PC-9 (cell line): ENCODE data around the gene CNGA3. TPM values are rescaled to one million over a fixed set of nuclear protein-coding genes. Genes with fewer than 3 reads are reported as not detected.

Experiments
- BruUV-seq: library from RNA; stranded (reverse); fragments of 400-500 nt; replicated peaks from 2 replicates; lab custom pipeline; 2021; lab: Mats Ljungman, UMichigan
- CTCF ChIA-PET: fragments of 300-600 bp; sonication (Branson Sonifier 250); formaldehyde crosslinking; loops from one replicate; lab custom pipeline; 2022; ENCODE audit warnings: antibody characterized with exemption; lab: Charles Lee
- POLR2A ChIA-PET: fragments of 300-600 bp; sonication (Branson Sonifier 250); formaldehyde crosslinking; loops from one replicate; lab custom pipeline; 2022; ENCODE audit warnings: antibody characterized with exemption; ENCODE audit not compliant: unreplicated experiment; lab: Charles Lee
- DNase-seq, 2 experiments: peaks; one replicate each; pipeline versions ENCODE4 v3.0.0 to v3.0.0-alpha.2; 2015 to 2022; ENCODE audit warnings: mixed read lengths in 1 of 2
- H2AFZ ChIP-seq: fragments of 200-600 bp; sonication (generic); 2 replicates; pipeline ENCODE4 v1.8.1; 2017; ENCODE audit warnings: antibody characterized with exemption
- H3F3A ChIP-seq: fragments of 200-600 bp; sonication (generic); 2 replicates; pipeline ENCODE4 v1.8.1; 2017; ENCODE audit warnings: antibody characterized with exemption, mild to moderate bottlenecking, low read depth; ENCODE audit not compliant: insufficient read depth
- H3K27ac ChIP-seq: fragments of 200-600 bp; sonication (generic); 2 replicates; pipeline ENCODE4 v1.6.1; 2016; ENCODE audit warnings: mixed run types
- H3K27me3 ChIP-seq: fragments of 200-600 bp; sonication (generic); 2 replicates; pipeline ENCODE4 v1.6.1; 2016; ENCODE audit warnings: low read depth, mixed run types; ENCODE audit not compliant: insufficient read depth
- H3K36me3 ChIP-seq: fragments of 200-600 bp; sonication (generic); 2 replicates; pipeline ENCODE4 v1.6.1; 2016; ENCODE audit warnings: low read depth, mixed run types
- H3K4me1 ChIP-seq: fragments of 200-600 bp; sonication (generic); replicated peaks from 2 replicates; pipeline ENCODE4 v1.6.1; 2016; ENCODE audit warnings: mixed run types; ENCODE audit not compliant: insufficient read depth
- H3K4me2 ChIP-seq: fragments of 200-600 bp; sonication (generic); 2 replicates; pipeline ENCODE4 v1.6.1; 2017; ENCODE audit warnings: mixed run types
- H3K4me3 ChIP-seq: fragments of 200-600 bp; sonication (generic); 2 replicates; pipeline ENCODE4 v1.6.1; 2016; ENCODE audit warnings: mixed run types
- H3K79me2 ChIP-seq: fragments of 200-600 bp; sonication (generic); 2 replicates; pipeline ENCODE4 v1.6.1; 2017; ENCODE audit warnings: low read depth, mixed run types
- H3K9me2 ChIP-seq: fragments of 200-600 bp; sonication (generic); 2 replicates; pipeline ENCODE4 v1.8.1; 2017; ENCODE audit warnings: mild to moderate bottlenecking; ENCODE audit not compliant: insufficient read depth
- H3K9me3 ChIP-seq: fragments of 200-600 bp; sonication (generic); 2 replicates; pipeline ENCODE4 v1.8.1; 2016; ENCODE audit warnings: low read depth; ENCODE audit not compliant: insufficient read depth
- H4K20me1 ChIP-seq: fragments of 200-600 bp; sonication (generic); 2 replicates; pipeline ENCODE4 v1.8.1; 2017; ENCODE audit not compliant: insufficient read depth
- EZH2 ChIP-seq: fragments of 200-600 bp; sonication (generic); IDR thresholded peaks from 2 replicates; pipeline ENCODE4 v1.8.0; 2017; ENCODE audit warnings: antibody characterized with exemption, low read depth
- intact Hi-C: fragments of 100-400 bp; cut with micrococcal nuclease; formaldehyde crosslinking; loops from one replicate; pipeline ENCODE4 v1.10.0; 2022; ENCODE audit not compliant: unreplicated experiment
- total RNA-seq: library from RNA; stranded (reverse); gene quantifications from 2 replicates; pipeline ENCODE4 v1.2.3, GENCODE V29; 2021
- TF ChIP-seq, protein P1 (sequence below): fragments of 200-600 bp; sonication (generic); conservative IDR thresholded peaks from 2 replicates; pipeline ENCODE4 v1.6.1; 2017; ENCODE audit warnings: mixed run types, antibody characterized with exemption, mild to moderate bottlenecking, moderate library complexity

Gene CNGA3
- total RNA-seq, 1 experiment from 2014 or later = not detected

DNA sequence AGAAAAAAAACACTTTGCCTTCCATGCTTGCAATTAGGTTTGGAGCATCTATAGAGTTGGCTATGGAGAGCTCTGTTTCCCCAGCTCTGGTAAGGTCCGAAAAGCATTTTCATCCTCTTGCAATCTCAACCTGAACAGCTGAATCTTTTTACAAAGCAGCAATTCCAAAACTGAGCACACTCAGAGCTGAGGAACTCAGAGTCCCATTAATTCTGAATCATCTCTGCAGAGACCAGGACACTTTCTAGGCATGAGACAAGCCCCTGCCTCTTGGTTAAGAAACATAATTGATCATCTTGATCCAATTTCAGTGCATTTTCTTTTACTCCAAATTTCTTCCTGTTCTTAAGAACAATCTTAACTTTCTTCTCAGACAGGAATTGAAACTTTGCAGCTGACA, 4.2 kb downstream of the CNGA3 start:
- BruUV-seq = no TSS peak
- H3K4me3 ChIP-seq = no peak overlapping the region
- no peaks in the 10 kb centered on the region for H3K36me3 ChIP-seq
- H4K20me1 ChIP-seq = no peaks in the 10 kb centered on the region
- H3K4me1 ChIP-seq = no peaks in the 10 kb centered on the region
- no peak for TF ChIP-seq EZH2
- TF ChIP-seq, protein P1, sequence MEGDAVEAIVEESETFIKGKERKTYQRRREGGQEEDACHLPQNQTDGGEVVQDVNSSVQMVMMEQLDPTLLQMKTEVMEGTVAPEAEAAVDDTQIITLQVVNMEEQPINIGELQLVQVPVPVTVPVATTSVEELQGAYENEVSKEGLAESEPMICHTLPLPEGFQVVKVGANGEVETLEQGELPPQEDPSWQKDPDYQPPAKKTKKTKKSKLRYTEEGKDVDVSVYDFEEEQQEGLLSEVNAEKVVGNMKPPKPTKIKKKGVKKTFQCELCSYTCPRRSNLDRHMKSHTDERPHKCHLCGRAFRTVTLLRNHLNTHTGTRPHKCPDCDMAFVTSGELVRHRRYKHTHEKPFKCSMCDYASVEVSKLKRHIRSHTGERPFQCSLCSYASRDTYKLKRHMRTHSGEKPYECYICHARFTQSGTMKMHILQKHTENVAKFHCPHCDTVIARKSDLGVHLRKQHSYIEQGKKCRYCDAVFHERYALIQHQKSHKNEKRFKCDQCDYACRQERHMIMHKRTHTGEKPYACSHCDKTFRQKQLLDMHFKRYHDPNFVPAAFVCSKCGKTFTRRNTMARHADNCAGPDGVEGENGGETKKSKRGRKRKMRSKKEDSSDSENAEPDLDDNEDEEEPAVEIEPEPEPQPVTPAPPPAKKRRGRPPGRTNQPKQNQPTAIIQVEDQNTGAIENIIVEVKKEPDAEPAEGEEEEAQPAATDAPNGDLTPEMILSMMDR = no peak
- intact Hi-C loops = no loop called here
- no peaks in the 10 kb centered on the region for H3K79me2 ChIP-seq
- H3K9me2 ChIP-seq = no peaks in the 10 kb centered on the region
- H2AFZ ChIP-seq = no peak overlapping the region
- H3K4me2 ChIP-seq = no peak overlapping the region
- no peaks in the 10 kb centered on the region for H3F3A ChIP-seq
- H3K27ac ChIP-seq = no peak overlapping the region
- CTCF ChIA-PET = no interaction called here
- H3K9me3 ChIP-seq = no peaks in the 10 kb centered on the region
- peaks cover 17% of the 10 kb centered on the region for H3K27me3 ChIP-seq
- no peak for DNase-seq
- POLR2A ChIA-PET = no interaction called here

DNA sequence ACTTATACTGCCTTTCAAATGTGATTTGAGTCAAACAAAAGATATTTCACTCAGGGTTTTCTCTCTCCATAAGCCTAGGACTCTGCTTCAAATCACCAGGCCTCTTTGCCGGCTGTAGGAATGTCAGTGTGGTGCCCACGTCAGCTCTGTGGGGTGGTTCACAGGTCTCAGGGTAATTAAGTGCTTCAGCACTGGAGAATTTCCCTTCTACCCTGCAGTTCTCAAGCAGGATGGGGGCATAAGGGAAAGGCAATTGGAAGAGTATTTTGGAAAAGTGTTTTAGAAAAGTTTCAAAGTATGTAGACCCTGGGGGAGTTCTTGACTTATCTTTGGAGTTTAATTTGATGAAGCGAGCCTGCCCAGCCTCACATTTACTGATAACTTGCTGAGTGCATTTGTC, 9.6 kb downstream of the CNGA3 start:
- CTCF ChIA-PET = no interaction called here
- TF ChIP-seq, protein P1 = no peak
- TF ChIP-seq EZH2 = no peak
- H3K9me2 ChIP-seq = no peaks in the 10 kb centered on the region
- peak overlapping the region; percentile 68; the same call in 1 of the 2 replicates for H3K27ac ChIP-seq
- H3K4me3 ChIP-seq = no peak overlapping the region
- H3K4me1 ChIP-seq = peaks cover 37% of the 10 kb centered on the region
- no peak for DNase-seq
- H3K4me2 ChIP-seq = peak overlapping the region; percentile 64
- no peaks in the 10 kb centered on the region for H3K79me2 ChIP-seq
- H2AFZ ChIP-seq = no peak overlapping the region
- POLR2A ChIA-PET = no interaction called here
- no TSS peak for BruUV-seq
- H3K36me3 ChIP-seq = no peaks in the 10 kb centered on the region
- H3K27me3 ChIP-seq = no peaks in the 10 kb centered on the region
- intact Hi-C loops = no loop called here
- H3F3A ChIP-seq = peaks cover 27% of the 10 kb centered on the region; the same call in 1 of the 2 replicates
- H4K20me1 ChIP-seq = no peaks in the 10 kb centered on the region
- H3K9me3 ChIP-seq = no peaks in the 10 kb centered on the region

DNA sequence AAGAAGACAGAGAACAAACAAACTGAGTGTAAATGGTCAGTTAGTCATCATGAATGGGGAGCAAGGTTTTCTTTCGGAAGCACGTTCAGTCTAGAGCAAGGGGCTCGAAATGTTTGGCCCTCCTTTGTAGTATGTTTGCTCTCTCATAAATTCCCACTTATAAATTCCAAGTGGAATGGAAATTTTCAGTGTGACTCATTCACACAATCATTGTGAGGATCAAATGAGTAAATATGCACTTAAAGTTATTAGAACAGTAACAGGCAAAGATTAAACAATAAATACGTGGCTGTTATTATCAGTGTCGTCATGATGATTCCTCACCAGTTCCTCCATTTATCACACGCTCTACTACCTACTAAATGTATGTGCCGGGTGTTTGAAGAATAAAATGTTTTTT, 10.5 kb downstream of the CNGA3 start:
- no peaks in the 10 kb centered on the region for H3K36me3 ChIP-seq
- intact Hi-C loops = no loop called here
- no peaks in the 10 kb centered on the region for H4K20me1 ChIP-seq
- H3K4me2 ChIP-seq = peak overlapping the region; percentile 64
- peak overlapping the region; percentile 68 for H3K27ac ChIP-seq
- H3K79me2 ChIP-seq = no peaks in the 10 kb centered on the region
- no peaks in the 10 kb centered on the region for H3K27me3 ChIP-seq
- H3K4me1 ChIP-seq = peaks cover 37% of the 10 kb centered on the region
- H2AFZ ChIP-seq = peak overlapping the region; percentile 40
- H3K9me3 ChIP-seq = no peaks in the 10 kb centered on the region
- TF ChIP-seq, protein P1 = no peak
- TF ChIP-seq EZH2 = no peak
- CTCF ChIA-PET = no interaction called here
- H3F3A ChIP-seq = peaks cover 27% of the 10 kb centered on the region; the same call in 1 of the 2 replicates
- H3K4me3 ChIP-seq = peak overlapping the region; percentile 10; the same call in 1 of the 2 replicates
- H3K9me2 ChIP-seq = no peaks in the 10 kb centered on the region
- no TSS peak for BruUV-seq
- peak in 1 of 2 experiments; percentile 91 for DNase-seq
- POLR2A ChIA-PET = no interaction called here
